Measurements from ENCODE around the gene STARD13. TPM values are rescaled to one million over a fixed set of nuclear protein-coding genes. Genes with fewer than 3 reads are reported as not detected.

Gene STARD13
- total RNA-seq, 1 experiment from 2014 or later, result 1.2 TPM

- H3K79me2 ChIP-seq (ENCODE audit: low read length), result no peaks in the 10 kb centered on the region
- H4K20me1 ChIP-seq (ENCODE audit: insufficient read depth, low read depth, low read length), result no peaks in the 10 kb centered on the region
- no peak overlapping the region for H3K4me2 ChIP-seq (ENCODE audit: low read depth, low read length, poor library complexity, severe bottlenecking)
- H3K9ac ChIP-seq (ENCODE audit: low read length), result no peak overlapping the region
- no peak for DNase-seq
- H3K27ac ChIP-seq (ENCODE audit: low read length), result no peak overlapping the region
- no peaks in the 10 kb centered on the region for H3K27me3 ChIP-seq (ENCODE audit: low read length)
- no peak overlapping the region for H3K4me3 ChIP-seq (ENCODE audit: low read length)
- H3K9me3 ChIP-seq (ENCODE audit: low read length), result no peaks in the 10 kb centered on the region
- H3K4me1 ChIP-seq (ENCODE audit: low read length), result peaks cover 6% of the 10 kb centered on the region; the same call in 1 of the 2 replicates
- H2AFZ ChIP-seq (ENCODE audit: low read length), result no peak overlapping the region
- H3K9me2 ChIP-seq (replicated peaks; ENCODE audit: insufficient read depth, low read length), result no peaks in the 10 kb centered on the region
- no peaks in the 10 kb centered on the region for H3K36me3 ChIP-seq (ENCODE audit: insufficient read depth, low read length)
Observed at GRCh38 chr13:33087091-33087490, 198.5 kb downstream of the STARD13 start.

GRCh38 chr13:33083054-33083453, 202.5 kb downstream of the STARD13 start:
- H3K27me3 ChIP-seq (ENCODE audit: low read length), result no peaks in the 10 kb centered on the region
- DNase-seq, result no peak
- H3K79me2 ChIP-seq (ENCODE audit: low read length), result no peaks in the 10 kb centered on the region
- H3K4me1 ChIP-seq (ENCODE audit: low read length), result no peaks in the 10 kb centered on the region
- H3K27ac ChIP-seq (ENCODE audit: low read length), result no peak overlapping the region
- no peaks in the 10 kb centered on the region for H3K36me3 ChIP-seq (ENCODE audit: insufficient read depth, low read length)
- H3K9ac ChIP-seq (ENCODE audit: low read length), result no peak overlapping the region
- no peak overlapping the region for H3K4me3 ChIP-seq (ENCODE audit: low read length)
- H3K9me2 ChIP-seq (replicated peaks; ENCODE audit: insufficient read depth, low read length), result no peaks in the 10 kb centered on the region
- H3K9me3 ChIP-seq (ENCODE audit: low read length), result no peaks in the 10 kb centered on the region
- no peak overlapping the region for H3K4me2 ChIP-seq (ENCODE audit: low read depth, low read length, poor library complexity, severe bottlenecking)
- H2AFZ ChIP-seq (ENCODE audit: low read length), result no peak overlapping the region
- no peaks in the 10 kb centered on the region for H4K20me1 ChIP-seq (ENCODE audit: insufficient read depth, low read depth, low read length)

GRCh38 chr13:33081666-33082065, 203.9 kb downstream of the STARD13 start:
- H3K27me3 ChIP-seq (ENCODE audit: low read length), result no peaks in the 10 kb centered on the region
- H3K36me3 ChIP-seq (ENCODE audit: insufficient read depth, low read length), result no peaks in the 10 kb centered on the region
- no peak for DNase-seq
- no peak overlapping the region for H2AFZ ChIP-seq (ENCODE audit: low read length)
- no peaks in the 10 kb centered on the region for H3K9me2 ChIP-seq (replicated peaks; ENCODE audit: insufficient read depth, low read length)
- H3K4me2 ChIP-seq (ENCODE audit: low read depth, low read length, poor library complexity, severe bottlenecking), result no peak overlapping the region
- no peaks in the 10 kb centered on the region for H3K4me1 ChIP-seq (ENCODE audit: low read length)
- no peak overlapping the region for H3K27ac ChIP-seq (ENCODE audit: low read length)
- no peak overlapping the region for H3K9ac ChIP-seq (ENCODE audit: low read length)
- H3K79me2 ChIP-seq (ENCODE audit: low read length), result no peaks in the 10 kb centered on the region
- no peak overlapping the region for H3K4me3 ChIP-seq (ENCODE audit: low read length)
- H3K9me3 ChIP-seq (ENCODE audit: low read length), result no peaks in the 10 kb centered on the region
- no peaks in the 10 kb centered on the region for H4K20me1 ChIP-seq (ENCODE audit: insufficient read depth, low read depth, low read length)

GRCh38 chr13:33080972-33081590, 204.5 kb downstream of the STARD13 start:
- Histone ChIP-seq H3K27ac (ENCODE audit: low read length) (no peak overlapping the region), H3K9ac (ENCODE audit: low read length) (no peak overlapping the region), H3K4me2 (ENCODE audit: low read depth, low read length, poor library complexity, severe bottlenecking) (no peak overlapping the region), H3K9me2 (replicated peaks; ENCODE audit: insufficient read depth, low read length) (no peaks in the 10 kb centered on the region), H3K79me2 (ENCODE audit: low read length) (no peaks in the 10 kb centered on the region), H3K4me1 (ENCODE audit: low read length) (no peaks in the 10 kb centered on the region), H3K9me3 (ENCODE audit: low read length) (no peaks in the 10 kb centered on the region), H3K27me3 (ENCODE audit: low read length) (no peaks in the 10 kb centered on the region), H4K20me1 (ENCODE audit: insufficient read depth, low read depth, low read length) (no peaks in the 10 kb centered on the region), H3K36me3 (ENCODE audit: insufficient read depth, low read length) (no peaks in the 10 kb centered on the region), H2AFZ (ENCODE audit: low read length) (no peak overlapping the region), H3K4me3 (ENCODE audit: low read length) (no peak overlapping the region)
- no peak for DNase-seq

- DNase-seq, result no peak
- no peaks in the 10 kb centered on the region for H3K79me2 ChIP-seq (ENCODE audit: low read length)
- H4K20me1 ChIP-seq (ENCODE audit: insufficient read depth, low read depth, low read length), result no peaks in the 10 kb centered on the region
- H3K27me3 ChIP-seq (ENCODE audit: low read length), result no peaks in the 10 kb centered on the region
- no peak overlapping the region for H3K4me2 ChIP-seq (ENCODE audit: low read depth, low read length, poor library complexity, severe bottlenecking)
- H3K36me3 ChIP-seq (ENCODE audit: insufficient read depth, low read length), result no peaks in the 10 kb centered on the region
- H3K9me3 ChIP-seq (ENCODE audit: low read length), result no peaks in the 10 kb centered on the region
- H3K9me2 ChIP-seq (replicated peaks; ENCODE audit: insufficient read depth, low read length), result no peaks in the 10 kb centered on the region
- H3K27ac ChIP-seq (ENCODE audit: low read length), result no peak overlapping the region
- no peak overlapping the region for H3K4me3 ChIP-seq (ENCODE audit: low read length)
- no peak overlapping the region for H3K9ac ChIP-seq (ENCODE audit: low read length)
- H3K4me1 ChIP-seq (ENCODE audit: low read length), result no peaks in the 10 kb centered on the region
- H2AFZ ChIP-seq (ENCODE audit: low read length), result no peak overlapping the region
Observed at GRCh38 chr13:33079960-33080359, 205.6 kb downstream of the STARD13 start.

- no peak for DNase-seq
- no peaks in the 10 kb centered on the region for H3K27me3 ChIP-seq (ENCODE audit: low read length)
- H3K4me3 ChIP-seq (ENCODE audit: low read length), result no peak overlapping the region
- no peaks in the 10 kb centered on the region for H3K9me3 ChIP-seq (ENCODE audit: low read length)
- H3K36me3 ChIP-seq (ENCODE audit: insufficient read depth, low read length), result no peaks in the 10 kb centered on the region
- no peaks in the 10 kb centered on the region for H3K79me2 ChIP-seq (ENCODE audit: low read length)
- no peak overlapping the region for H3K4me2 ChIP-seq (ENCODE audit: low read depth, low read length, poor library complexity, severe bottlenecking)
- no peak overlapping the region for H2AFZ ChIP-seq (ENCODE audit: low read length)
- no peaks in the 10 kb centered on the region for H4K20me1 ChIP-seq (ENCODE audit: insufficient read depth, low read depth, low read length)
- no peak overlapping the region for H3K9ac ChIP-seq (ENCODE audit: low read length)
- no peaks in the 10 kb centered on the region for H3K4me1 ChIP-seq (ENCODE audit: low read length)
- no peaks in the 10 kb centered on the region for H3K9me2 ChIP-seq (replicated peaks; ENCODE audit: insufficient read depth, low read length)
- H3K27ac ChIP-seq (ENCODE audit: low read length), result no peak overlapping the region
Observed at GRCh38 chr13:33078263-33078662, 207.3 kb downstream of the STARD13 start.

GRCh38 chr13:33076001-33076992, 209.3 kb downstream of the STARD13 start:
- Histone ChIP-seq H3K9me2 (replicated peaks; ENCODE audit: insufficient read depth, low read length) (no peaks in the 10 kb centered on the region), H4K20me1 (ENCODE audit: insufficient read depth, low read depth, low read length) (no peaks in the 10 kb centered on the region), H3K79me2 (ENCODE audit: low read length) (no peaks in the 10 kb centered on the region), H3K27me3 (ENCODE audit: low read length) (no peaks in the 10 kb centered on the region), H3K36me3 (ENCODE audit: insufficient read depth, low read length) (no peaks in the 10 kb centered on the region), H3K27ac (ENCODE audit: low read length) (no peak overlapping the region), H3K9me3 (ENCODE audit: low read length) (no peaks in the 10 kb centered on the region), H2AFZ (ENCODE audit: low read length) (no peak overlapping the region), H3K9ac (ENCODE audit: low read length) (no peak overlapping the region), H3K4me1 (ENCODE audit: low read length) (no peaks in the 10 kb centered on the region), H3K4me3 (ENCODE audit: low read length) (no peak overlapping the region), H3K4me2 (ENCODE audit: low read depth, low read length, poor library complexity, severe bottlenecking) (no peak overlapping the region)
- no peak for DNase-seq

- Histone ChIP-seq H3K36me3 (ENCODE audit: insufficient read depth, low read length) (no peaks in the 10 kb centered on the region), H3K4me1 (ENCODE audit: low read length) (no peaks in the 10 kb centered on the region), H3K9ac (ENCODE audit: low read length) (no peak overlapping the region), H2AFZ (ENCODE audit: low read length) (no peak overlapping the region), H3K9me2 (replicated peaks; ENCODE audit: insufficient read depth, low read length) (no peaks in the 10 kb centered on the region), H3K9me3 (ENCODE audit: low read length) (no peaks in the 10 kb centered on the region), H3K27me3 (ENCODE audit: low read length) (no peaks in the 10 kb centered on the region), H3K79me2 (ENCODE audit: low read length) (no peaks in the 10 kb centered on the region), H4K20me1 (ENCODE audit: insufficient read depth, low read depth, low read length) (no peaks in the 10 kb centered on the region), H3K27ac (ENCODE audit: low read length) (no peak overlapping the region), H3K4me2 (ENCODE audit: low read depth, low read length, poor library complexity, severe bottlenecking) (no peak overlapping the region), H3K4me3 (ENCODE audit: low read length) (no peak overlapping the region)
- no peak for DNase-seq
Observed at GRCh38 chr13:33073338-33073737, 212.2 kb downstream of the STARD13 start.
